H9 (cell line): Measurements from ENCODE around the gene NPLOC4. TPM values are rescaled to one million over a fixed set of nuclear protein-coding genes. Genes with fewer than 3 reads are reported as not detected.

Source experiments
- DNase-seq: peaks from one replicate; pipeline ENCODE4 v3.0.0-alpha.2; 2017
- H2AFZ ChIP-seq: one replicate; pipeline ENCODE4 v1.6.1; 2013; ENCODE audit warnings: mild to moderate bottlenecking, low read length, control low read depth, moderate library complexity
- H2AK5ac ChIP-seq: 2 replicates; pipeline ENCODE4 v1.6.1; 2013; ENCODE audit warnings: low read length, control low read depth, mixed read lengths; ENCODE audit not compliant: insufficient read length
- H2BK120ac ChIP-seq: one replicate; pipeline ENCODE4 v1.6.1; 2013; ENCODE audit warnings: low read depth, mild to moderate bottlenecking, low read length, control low read depth, inconsistent platforms; ENCODE audit not compliant: poor library complexity, severe bottlenecking
- H2BK12ac ChIP-seq: 2 replicates; pipeline ENCODE4 v1.6.1; 2013; ENCODE audit warnings: low read length, control low read depth, mixed read lengths, low read depth; ENCODE audit not compliant: insufficient read length
- H2BK15ac ChIP-seq: 2 replicates; pipeline ENCODE4 v1.6.1; 2013; ENCODE audit warnings: low read depth, low read length, control low read depth
- H2BK20ac ChIP-seq: one replicate; pipeline ENCODE4 v1.6.1; 2013; ENCODE audit warnings: low read depth, mild to moderate bottlenecking, low read length, control low read depth, inconsistent platforms; ENCODE audit not compliant: poor library complexity, severe bottlenecking
- H2BK5ac ChIP-seq: 2 replicates; pipeline ENCODE4 v1.6.1; 2013; ENCODE audit warnings: low read length, control low read depth, mixed read lengths; ENCODE audit not compliant: insufficient read length
- H3K14ac ChIP-seq: 2 replicates; pipeline ENCODE4 v1.6.1; 2013; ENCODE audit warnings: low read length, control low read depth; ENCODE audit not compliant: insufficient read depth
- H3K18ac ChIP-seq: 2 replicates; pipeline ENCODE4 v1.6.1; 2013; ENCODE audit warnings: low read depth, mild to moderate bottlenecking, mixed read lengths, low read length, control low read depth; ENCODE audit not compliant: insufficient read length
- H3K23ac ChIP-seq: 2 replicates; pipeline ENCODE4 v1.6.1; 2013; ENCODE audit warnings: low read length, control low read depth, mixed read lengths, low read depth; ENCODE audit not compliant: insufficient read length
- H3K23me2 ChIP-seq: 2 replicates; pipeline ENCODE4 v1.6.1; 2013; ENCODE audit warnings: low read depth, mild to moderate bottlenecking, mixed read lengths, low read length, control low read depth; ENCODE audit not compliant: insufficient read length, poor library complexity, severe bottlenecking
- H3K27ac ChIP-seq: 2 replicates; pipeline ENCODE4 v1.5.1; 2013; ENCODE audit warnings: low read length, control low read depth, mixed read lengths, low read depth; ENCODE audit not compliant: insufficient read length
- H3K27me3 ChIP-seq: 2 replicates; pipeline ENCODE4 v1.6.1; 2013; ENCODE audit warnings: low read length, control low read depth, inconsistent platforms; ENCODE audit not compliant: insufficient read depth
- H3K4ac ChIP-seq: 2 replicates; pipeline ENCODE4 v1.6.1; 2013; ENCODE audit warnings: low read depth, mild to moderate bottlenecking, control low read depth, inconsistent platforms, low read length, moderate library complexity
- H3K4me1 ChIP-seq: 2 replicates; pipeline ENCODE4 v1.6.1; 2013; ENCODE audit warnings: low read length, control low read depth, inconsistent platforms; ENCODE audit not compliant: insufficient read depth
- H3K4me2 ChIP-seq: 2 replicates; pipeline ENCODE4 v1.6.1; 2013; ENCODE audit warnings: low read length, control low read depth, mixed read lengths; ENCODE audit not compliant: insufficient read length, insufficient read depth
- H3K56ac ChIP-seq: 2 replicates; pipeline ENCODE4 v1.6.1; 2013; ENCODE audit warnings: low read depth, mild to moderate bottlenecking, mixed read lengths, low read length, control low read depth; ENCODE audit not compliant: insufficient read length
- H3K79me1 ChIP-seq: 2 replicates; pipeline ENCODE4 v1.6.1; 2013; ENCODE audit warnings: low read depth, mild to moderate bottlenecking, moderate library complexity, low read length, control low read depth, inconsistent platforms; ENCODE audit not compliant: insufficient read depth, poor library complexity, severe bottlenecking
- H3K79me2 ChIP-seq: 2 replicates; pipeline ENCODE4 v1.6.1; 2013; ENCODE audit warnings: low read length, control low read depth, inconsistent platforms; ENCODE audit not compliant: insufficient read depth
- H3K9ac ChIP-seq: 2 replicates; pipeline ENCODE4 v1.6.1; 2013; ENCODE audit warnings: low read length, control low read depth, mixed read lengths; ENCODE audit not compliant: insufficient read length; ENCODE audit errors: extremely low read depth
- H3K9me3 ChIP-seq: one replicate; pipeline ENCODE4 v1.6.1; 2013; ENCODE audit warnings: low read depth, low read length, inconsistent platforms; ENCODE audit not compliant: control insufficient read depth
- H3T11ph ChIP-seq: one replicate; pipeline ENCODE4 v1.6.1; 2013; ENCODE audit warnings: mild to moderate bottlenecking, low read length, control low read depth, inconsistent platforms
- H4K20me1 ChIP-seq: one replicate; pipeline ENCODE4 v1.6.1; 2013; ENCODE audit not compliant: control insufficient read depth, insufficient read length, insufficient read depth
- H4K5ac ChIP-seq: 2 replicates; pipeline ENCODE4 v1.6.1; 2013; ENCODE audit warnings: low read depth, mild to moderate bottlenecking, mixed read lengths, low read length, control low read depth; ENCODE audit not compliant: insufficient read length
- H4K8ac ChIP-seq: replicated peaks from 2 replicates; pipeline ENCODE4 v1.6.1; 2013; ENCODE audit warnings: low read length, control low read depth, mixed read lengths, low read depth; ENCODE audit not compliant: insufficient read length
- H4K91ac ChIP-seq: 2 replicates; pipeline ENCODE4 v1.6.1; 2013; ENCODE audit warnings: low read depth, mild to moderate bottlenecking, moderate library complexity, mixed read lengths, low read length, control low read depth; ENCODE audit not compliant: insufficient read length
- H3K27ac Mint-ChIP-seq, 3 experiments: 2 replicates in 2 of 3; 3 replicates in 1 of 3; pipeline ENCODE4 v1.8.0; 2020 to 2021; ENCODE audit warnings: mixed read lengths in 3 of 3, mild to moderate bottlenecking in 1 of 3, moderate library complexity in 1 of 3
- H3K27me3 Mint-ChIP-seq: 2 replicates; pipeline ENCODE4 v1.8.0; 2021; ENCODE audit warnings: low read depth, mild to moderate bottlenecking, moderate library complexity, mixed read lengths
- H3K36me3 Mint-ChIP-seq, 3 experiments: 2 replicates in 2 of 3; 3 replicates in 1 of 3; pipeline ENCODE4 v1.8.0; 2020 to 2021; ENCODE audit warnings: low read depth in 3 of 3, mixed read lengths in 3 of 3; ENCODE audit not compliant: insufficient read depth in 1 of 3
- H3K4me1 Mint-ChIP-seq, 2 experiments: 2 replicates each; pipeline ENCODE4 v1.8.0; 2020; ENCODE audit warnings: mixed read lengths in 2 of 2
- H3K4me3 Mint-ChIP-seq, 2 experiments: 2 replicates in 1 of 2; 3 replicates in 1 of 2; pipeline ENCODE4 v1.8.0; 2020 to 2021; ENCODE audit warnings: mild to moderate bottlenecking in 2 of 2, mixed read lengths in 2 of 2, moderate library complexity in 1 of 2
- H3K9me3 Mint-ChIP-seq, 2 experiments: 2 replicates in 1 of 2; 3 replicates in 1 of 2; pipeline ENCODE4 v1.8.0; 2020; ENCODE audit warnings: mild to moderate bottlenecking in 2 of 2, mixed read lengths in 2 of 2, moderate library complexity in 1 of 2
- WGBS: extraction: QIAGEN DNeasy Blood & Tissue Kit; methylation state at CpG from one replicate; pipeline ENCODE4 v1.1.7; 2013; ENCODE audit warnings: missing lambda C conversion rate, low lambda C conversion rate, mixed read lengths; ENCODE audit not compliant: insufficient read length; ENCODE audit errors: extremely low coverage; 5-methylcytosine and 5-hydroxymethylcytosine counted together
- total RNA-seq: library from RNA; stranded (reverse); gene quantifications from 2 replicates; pipeline ENCODE4 v1.2.1, GENCODE V29; 2021
- TF ChIP-seq, protein P1 (sequence below): fragments of 200-600 bp; sonication (generic); conservative IDR thresholded peaks from 3 replicates; pipeline ENCODE4 v1.8.0; 2021; ENCODE audit warnings: antibody characterized with exemption, mild to moderate bottlenecking

Gene NPLOC4
- total RNA-seq, 1 experiment from 2014 or later = 103 TPM

DNA sequence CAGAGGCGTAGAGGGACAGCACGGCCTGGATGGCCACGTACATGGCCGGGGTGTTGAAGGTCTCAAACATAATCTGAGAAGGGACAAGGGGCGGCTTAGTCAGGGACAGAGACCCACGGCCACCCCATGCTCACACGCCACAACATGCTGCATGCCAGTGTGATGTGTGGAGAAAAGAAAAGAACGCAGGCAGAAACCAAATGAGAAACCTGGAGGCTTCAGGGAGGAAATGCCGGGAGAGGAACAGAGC lies 125.4 kb downstream of the NPLOC4 start:
- Histone ChIP-seq H3T11ph (no peak overlapping the region), H2BK15ac (no peak overlapping the region), H3K4me2 (peak overlapping the region; percentile 97), H3K27me3 (no peaks in the 10 kb centered on the region), H4K20me1 (no peaks in the 10 kb centered on the region), H3K4me1 (no peaks in the 10 kb centered on the region), H2BK120ac (no peak overlapping the region), H3K79me1 (peaks cover 2% of the 10 kb centered on the region), H2BK5ac (no peak overlapping the region), H3K23ac (no peak overlapping the region), H3K27ac (no peak overlapping the region), H2BK20ac (no peak overlapping the region), H3K79me2 (peaks cover 25% of the 10 kb centered on the region; the same call in 1 of the 2 replicates), H3K14ac (peak overlapping the region; percentile 94), H3K18ac (peak overlapping the region; percentile 16), H3K9me3 (no peaks in the 10 kb centered on the region), H3K23me2 (peaks cover 31% of the 10 kb centered on the region), H3K9ac (peak overlapping the region; percentile 83), H2BK12ac (no peak overlapping the region), H3K56ac (no peak overlapping the region), H4K91ac (no peak overlapping the region), H2AFZ (no peak overlapping the region), H4K8ac (no peak overlapping the region), H2AK5ac (no peak overlapping the region), H4K5ac (no peak overlapping the region), H3K4ac (no peak overlapping the region)
- Mint-ChIP-seq H3K9me3 (peaks cover 7 to 22% of the 10 kb centered on the region in 2 experiments; a peak in 4 of 5 replicates), H3K27ac (peak overlapping the region; percentile 56 to 98 (median 96); a peak in 5 of 7 replicates), H3K4me1 (peaks cover 25 to 35% of the 10 kb centered on the region in 2 experiments), H3K36me3 (peaks cover 38 to 45% (median 39%) of the 10 kb centered on the region in 3 experiments), H3K4me3 (peak overlapping the region; percentile 97 to 100), H3K27me3 (peaks cover 6% of the 10 kb centered on the region)
- no CpG with 5 or more reads among the region's 9 CpGs for WGBS
- no peak for DNase-seq
- TF ChIP-seq, protein P1, sequence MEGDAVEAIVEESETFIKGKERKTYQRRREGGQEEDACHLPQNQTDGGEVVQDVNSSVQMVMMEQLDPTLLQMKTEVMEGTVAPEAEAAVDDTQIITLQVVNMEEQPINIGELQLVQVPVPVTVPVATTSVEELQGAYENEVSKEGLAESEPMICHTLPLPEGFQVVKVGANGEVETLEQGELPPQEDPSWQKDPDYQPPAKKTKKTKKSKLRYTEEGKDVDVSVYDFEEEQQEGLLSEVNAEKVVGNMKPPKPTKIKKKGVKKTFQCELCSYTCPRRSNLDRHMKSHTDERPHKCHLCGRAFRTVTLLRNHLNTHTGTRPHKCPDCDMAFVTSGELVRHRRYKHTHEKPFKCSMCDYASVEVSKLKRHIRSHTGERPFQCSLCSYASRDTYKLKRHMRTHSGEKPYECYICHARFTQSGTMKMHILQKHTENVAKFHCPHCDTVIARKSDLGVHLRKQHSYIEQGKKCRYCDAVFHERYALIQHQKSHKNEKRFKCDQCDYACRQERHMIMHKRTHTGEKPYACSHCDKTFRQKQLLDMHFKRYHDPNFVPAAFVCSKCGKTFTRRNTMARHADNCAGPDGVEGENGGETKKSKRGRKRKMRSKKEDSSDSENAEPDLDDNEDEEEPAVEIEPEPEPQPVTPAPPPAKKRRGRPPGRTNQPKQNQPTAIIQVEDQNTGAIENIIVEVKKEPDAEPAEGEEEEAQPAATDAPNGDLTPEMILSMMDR = no peak
